OCI-LY1 (cell line): ENCODE data around the gene SIRT3.
"Not testable (repeated sequence)": the region's sequence is repeated elsewhere in the genome, so short reads cannot be mapped to it uniquely, and the experiment has no call there.

ENCODE experiments used
- EZH2 ChIP-seq: fragments of 200-600 bp; sonication (generic), shearing (Covaris generic); IDR thresholded peaks from 2 replicates; pipeline ENCODE4 v1.8.0; 2017; ENCODE audit warnings: borderline replicate concordance, mixed run types, mild to moderate bottlenecking, antibody characterized with exemption, low read length, moderate library complexity, mixed read lengths
- TF ChIP-seq, protein P1 (sequence below): fragments of 200-600 bp; sonication (generic), shearing (Covaris generic); IDR thresholded peaks from 2 replicates; pipeline ENCODE4 v1.5.1; 2017; ENCODE audit warnings: mild to moderate bottlenecking, antibody characterized with exemption, low read length, moderate library complexity, mixed read lengths

DNA sequence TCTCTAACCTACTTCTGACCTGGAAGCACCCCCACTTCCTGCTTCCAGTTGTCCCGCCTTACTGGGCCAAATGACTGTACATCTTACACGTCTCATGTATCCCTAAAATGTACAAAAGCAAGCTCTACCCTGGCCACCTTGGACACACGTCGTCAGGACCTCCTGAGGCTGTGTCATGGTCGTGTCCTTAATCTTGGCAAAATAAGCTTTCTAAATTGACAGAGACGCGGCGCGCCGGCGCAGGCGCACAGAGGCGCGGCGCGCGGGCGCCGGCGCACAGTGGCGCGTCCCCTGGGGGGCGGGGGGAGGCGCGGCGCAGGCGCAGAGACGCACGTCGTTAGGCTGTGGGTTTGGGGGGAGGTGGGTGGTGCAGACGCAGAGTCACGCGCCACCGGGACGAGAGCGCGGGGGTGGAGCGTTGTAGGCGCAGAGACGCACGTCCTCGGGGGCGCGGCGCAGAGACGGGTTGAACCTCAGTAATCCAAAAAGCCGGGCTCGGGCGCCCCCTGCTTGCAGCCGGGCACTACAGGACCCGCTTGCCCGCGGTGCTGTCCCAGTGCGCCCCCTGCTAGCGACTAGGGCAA lies 46.9 kb downstream of the SIRT3 start:
- TF ChIP-seq, protein P1, sequence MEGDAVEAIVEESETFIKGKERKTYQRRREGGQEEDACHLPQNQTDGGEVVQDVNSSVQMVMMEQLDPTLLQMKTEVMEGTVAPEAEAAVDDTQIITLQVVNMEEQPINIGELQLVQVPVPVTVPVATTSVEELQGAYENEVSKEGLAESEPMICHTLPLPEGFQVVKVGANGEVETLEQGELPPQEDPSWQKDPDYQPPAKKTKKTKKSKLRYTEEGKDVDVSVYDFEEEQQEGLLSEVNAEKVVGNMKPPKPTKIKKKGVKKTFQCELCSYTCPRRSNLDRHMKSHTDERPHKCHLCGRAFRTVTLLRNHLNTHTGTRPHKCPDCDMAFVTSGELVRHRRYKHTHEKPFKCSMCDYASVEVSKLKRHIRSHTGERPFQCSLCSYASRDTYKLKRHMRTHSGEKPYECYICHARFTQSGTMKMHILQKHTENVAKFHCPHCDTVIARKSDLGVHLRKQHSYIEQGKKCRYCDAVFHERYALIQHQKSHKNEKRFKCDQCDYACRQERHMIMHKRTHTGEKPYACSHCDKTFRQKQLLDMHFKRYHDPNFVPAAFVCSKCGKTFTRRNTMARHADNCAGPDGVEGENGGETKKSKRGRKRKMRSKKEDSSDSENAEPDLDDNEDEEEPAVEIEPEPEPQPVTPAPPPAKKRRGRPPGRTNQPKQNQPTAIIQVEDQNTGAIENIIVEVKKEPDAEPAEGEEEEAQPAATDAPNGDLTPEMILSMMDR: not testable (repeated sequence)
- not testable (repeated sequence) for TF ChIP-seq EZH2
